Choroid plexus epithelial cell (primary cell): ENCODE results near the gene PHACTR1.

Experiments
- DNase-seq: peaks from one replicate; pipeline ENCODE4 v3.0.0-alpha.2; 2010; ENCODE audit warnings: low read depth
- H3K4me3 ChIP-seq: 2 replicates; pipeline ENCODE4 v1.5.1; 2011; ENCODE audit warnings: low read depth, mild to moderate bottlenecking, control low read depth, low read length, moderate library complexity
- CTCF ChIP-seq: conservative IDR thresholded peaks from 2 replicates; pipeline ENCODE4 v1.5.1; 2011; ENCODE audit warnings: low read depth, mild to moderate bottlenecking, control low read depth, inconsistent platforms, low read length, moderate library complexity

PHACTR1 gene

GRCh38 chr6:13098793-13099570 is 382.4 kb downstream of the PHACTR1 start:
- DNase-seq, result no peak
- no peak overlapping the region for H3K4me3 ChIP-seq
- TF ChIP-seq CTCF, result no peak

- DNase-seq, result peak; percentile 2
- no peak overlapping the region for H3K4me3 ChIP-seq
- no peak for TF ChIP-seq CTCF
Measured at GRCh38 chr6:13099771-13100170, 383.2 kb downstream of the PHACTR1 start.

- DNase-seq, result no peak
- no peak overlapping the region for H3K4me3 ChIP-seq
- TF ChIP-seq CTCF, result no peak
Measured at GRCh38 chr6:13101409-13101808, 384.8 kb downstream of the PHACTR1 start.

GRCh38 chr6:13101985-13102384 is 385.4 kb downstream of the PHACTR1 start:
- TF ChIP-seq CTCF, result no peak
- no peak for DNase-seq
- no peak overlapping the region for H3K4me3 ChIP-seq

- no peak for TF ChIP-seq CTCF
- no peak for DNase-seq
- H3K4me3 ChIP-seq, result no peak overlapping the region
Measured at GRCh38 chr6:13103169-13103568, 386.6 kb downstream of the PHACTR1 start.

- DNase-seq, result no peak
- no peak overlapping the region for H3K4me3 ChIP-seq
- no peak for TF ChIP-seq CTCF
Measured at GRCh38 chr6:13105139-13105538, 388.6 kb downstream of the PHACTR1 start.

GRCh38 chr6:13112921-13113320 is 396.4 kb downstream of the PHACTR1 start:
- DNase-seq, result no peak

More at GRCh38 chr6:13112921-13113320, 396.4 kb downstream of the PHACTR1 start:
- TF ChIP-seq CTCF, result no peak
- H3K4me3 ChIP-seq, result no peak overlapping the region
